ENCODE data around the gene MEIS2.

DNA sequence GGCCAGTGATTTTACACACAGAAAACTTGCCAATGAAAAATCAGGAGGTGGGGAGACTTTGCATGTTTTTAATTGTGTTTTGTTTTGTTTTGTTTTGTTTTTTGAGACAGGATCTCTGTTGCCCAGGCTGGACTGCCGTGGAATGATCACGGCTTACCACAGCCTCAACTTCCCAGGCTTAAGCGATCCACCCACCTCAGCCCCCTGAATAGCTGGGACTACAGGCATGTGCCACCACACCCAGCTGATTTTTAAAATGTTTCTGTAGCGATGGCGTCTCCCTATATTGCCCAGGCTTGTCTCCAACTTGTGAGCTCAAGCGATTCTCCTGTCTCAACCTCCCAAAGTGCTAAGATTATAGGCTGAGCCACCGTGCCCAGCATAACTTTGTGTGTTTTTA lies 46.0 kb downstream of the MEIS2 start:
- no peak for TF ChIP-seq YY1 (tag by site-specific recombination; IDR thresholded peaks at IDR 0.05)
- TF ChIP-seq SALL2 (tag by site-specific recombination; IDR thresholded peaks at IDR 0.05; ENCODE audit: borderline replicate concordance): no peak
- TF ChIP-seq, protein P1, sequence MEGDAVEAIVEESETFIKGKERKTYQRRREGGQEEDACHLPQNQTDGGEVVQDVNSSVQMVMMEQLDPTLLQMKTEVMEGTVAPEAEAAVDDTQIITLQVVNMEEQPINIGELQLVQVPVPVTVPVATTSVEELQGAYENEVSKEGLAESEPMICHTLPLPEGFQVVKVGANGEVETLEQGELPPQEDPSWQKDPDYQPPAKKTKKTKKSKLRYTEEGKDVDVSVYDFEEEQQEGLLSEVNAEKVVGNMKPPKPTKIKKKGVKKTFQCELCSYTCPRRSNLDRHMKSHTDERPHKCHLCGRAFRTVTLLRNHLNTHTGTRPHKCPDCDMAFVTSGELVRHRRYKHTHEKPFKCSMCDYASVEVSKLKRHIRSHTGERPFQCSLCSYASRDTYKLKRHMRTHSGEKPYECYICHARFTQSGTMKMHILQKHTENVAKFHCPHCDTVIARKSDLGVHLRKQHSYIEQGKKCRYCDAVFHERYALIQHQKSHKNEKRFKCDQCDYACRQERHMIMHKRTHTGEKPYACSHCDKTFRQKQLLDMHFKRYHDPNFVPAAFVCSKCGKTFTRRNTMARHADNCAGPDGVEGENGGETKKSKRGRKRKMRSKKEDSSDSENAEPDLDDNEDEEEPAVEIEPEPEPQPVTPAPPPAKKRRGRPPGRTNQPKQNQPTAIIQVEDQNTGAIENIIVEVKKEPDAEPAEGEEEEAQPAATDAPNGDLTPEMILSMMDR (tag by site-specific recombination; IDR thresholded peaks at IDR 0.05): no peak
- no peak for TF ChIP-seq TCF7L2 (IDR thresholded peaks at IDR 0.05; ENCODE audit: borderline replicate concordance, low read depth, low read length)
- TF ChIP-seq, protein P2, sequence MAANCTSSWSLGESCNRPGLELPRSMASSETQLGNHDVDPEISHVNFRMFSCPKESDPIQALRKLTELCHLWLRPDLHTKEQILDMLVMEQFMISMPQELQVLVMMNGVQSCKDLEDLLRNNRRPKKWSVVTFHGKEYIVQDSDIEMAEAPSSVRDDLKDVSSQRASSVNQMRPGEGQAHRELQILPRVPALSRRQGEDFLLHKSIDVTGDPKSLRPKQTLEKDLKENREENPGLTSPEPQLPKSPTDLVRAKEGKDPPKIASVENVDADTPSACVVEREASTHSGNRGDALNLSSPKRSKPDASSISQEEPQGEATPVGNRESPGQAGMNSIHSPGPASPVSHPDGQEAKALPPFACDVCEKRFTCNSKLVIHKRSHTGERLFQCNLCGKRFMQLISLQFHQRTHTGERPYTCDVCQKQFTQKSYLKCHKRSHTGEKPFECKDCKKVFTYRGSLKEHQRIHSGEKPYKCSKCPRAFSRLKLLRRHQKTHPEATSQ (tag by site-specific recombination; IDR thresholded peaks at IDR 0.05): no peak
- TF ChIP-seq ZBTB7A (tag by site-specific recombination; IDR thresholded peaks at IDR 0.05; ENCODE audit: low read depth): no peak
- no peak for TF ChIP-seq ZNF366 (tag by site-specific recombination; conservative IDR thresholded peaks at IDR 0.05)

Measured in HEK293 (cell line).